ENCODE measurements around the gene DSCAML1. TPM values are rescaled to one million over a fixed set of nuclear protein-coding genes. Genes with fewer than 3 reads are reported as not detected.

Gene DSCAML1
- total RNA-seq, 2 donors from 2014 or later = 0.33 to 1.6 TPM

DNA sequence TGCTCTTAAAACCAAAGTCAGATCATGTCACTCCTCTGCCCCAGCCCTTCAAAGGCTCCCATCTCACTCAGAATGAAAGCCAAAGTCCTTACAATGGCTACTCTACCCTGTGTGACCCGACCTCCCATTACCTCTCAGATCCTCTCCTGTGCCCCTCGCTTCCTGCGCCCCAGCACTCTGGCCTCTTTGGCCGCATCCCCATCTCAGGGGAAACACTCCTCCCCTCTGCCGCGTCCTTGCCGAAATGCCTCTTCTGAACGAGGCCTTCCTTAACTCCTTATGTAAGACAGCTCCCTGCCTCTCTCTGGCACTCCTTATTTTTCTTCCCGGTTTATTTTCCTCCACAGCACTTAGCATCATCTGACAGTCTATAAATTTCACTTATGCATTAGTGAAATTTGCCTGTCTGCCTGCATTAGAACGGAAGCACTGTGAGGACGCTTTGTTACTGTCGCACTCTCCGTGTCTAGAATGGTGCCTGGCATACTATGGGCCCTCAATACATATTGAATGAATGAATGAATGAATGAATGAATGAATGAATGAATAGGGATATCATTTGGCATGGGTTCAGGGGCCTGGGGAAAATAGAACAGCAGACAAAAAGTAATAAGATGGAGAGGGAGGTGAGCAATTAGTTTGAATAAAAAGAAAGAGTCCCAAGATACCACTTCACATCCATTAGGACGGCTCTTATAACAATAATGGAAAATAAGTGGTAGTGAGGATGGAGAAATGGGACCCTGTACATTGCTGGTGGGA is 331.6 kb downstream of the DSCAML1 start:
- no peak for DNase-seq
- no peak for ATAC-seq
- no peak overlapping the region for H3K4me3 ChIP-seq
- intact Hi-C loops (cut with DNase I) = no loop called here
- H3K9me3 ChIP-seq = no peaks in the 10 kb centered on the region
- H3K4me1 ChIP-seq = no peaks in the 10 kb centered on the region
- no peaks in the 10 kb centered on the region for H3K36me3 ChIP-seq (replicated peaks in 1 of 2; ENCODE audit: insufficient read depth in 1 of 2, low read depth in 2 of 2)
- WGBS, 2 donors = 79 to 85% methylated on average over 14 of the region's 14 CpGs
- no peaks in the 10 kb centered on the region for H3K27me3 ChIP-seq
- H3K27ac ChIP-seq = no peak overlapping the region
- TF ChIP-seq, protein P1, sequence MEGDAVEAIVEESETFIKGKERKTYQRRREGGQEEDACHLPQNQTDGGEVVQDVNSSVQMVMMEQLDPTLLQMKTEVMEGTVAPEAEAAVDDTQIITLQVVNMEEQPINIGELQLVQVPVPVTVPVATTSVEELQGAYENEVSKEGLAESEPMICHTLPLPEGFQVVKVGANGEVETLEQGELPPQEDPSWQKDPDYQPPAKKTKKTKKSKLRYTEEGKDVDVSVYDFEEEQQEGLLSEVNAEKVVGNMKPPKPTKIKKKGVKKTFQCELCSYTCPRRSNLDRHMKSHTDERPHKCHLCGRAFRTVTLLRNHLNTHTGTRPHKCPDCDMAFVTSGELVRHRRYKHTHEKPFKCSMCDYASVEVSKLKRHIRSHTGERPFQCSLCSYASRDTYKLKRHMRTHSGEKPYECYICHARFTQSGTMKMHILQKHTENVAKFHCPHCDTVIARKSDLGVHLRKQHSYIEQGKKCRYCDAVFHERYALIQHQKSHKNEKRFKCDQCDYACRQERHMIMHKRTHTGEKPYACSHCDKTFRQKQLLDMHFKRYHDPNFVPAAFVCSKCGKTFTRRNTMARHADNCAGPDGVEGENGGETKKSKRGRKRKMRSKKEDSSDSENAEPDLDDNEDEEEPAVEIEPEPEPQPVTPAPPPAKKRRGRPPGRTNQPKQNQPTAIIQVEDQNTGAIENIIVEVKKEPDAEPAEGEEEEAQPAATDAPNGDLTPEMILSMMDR (IDR thresholded peaks at IDR 0.05) = no peak
- TF ChIP-seq POLR2A (IDR thresholded peaks at IDR 0.05) = no peak

DNA sequence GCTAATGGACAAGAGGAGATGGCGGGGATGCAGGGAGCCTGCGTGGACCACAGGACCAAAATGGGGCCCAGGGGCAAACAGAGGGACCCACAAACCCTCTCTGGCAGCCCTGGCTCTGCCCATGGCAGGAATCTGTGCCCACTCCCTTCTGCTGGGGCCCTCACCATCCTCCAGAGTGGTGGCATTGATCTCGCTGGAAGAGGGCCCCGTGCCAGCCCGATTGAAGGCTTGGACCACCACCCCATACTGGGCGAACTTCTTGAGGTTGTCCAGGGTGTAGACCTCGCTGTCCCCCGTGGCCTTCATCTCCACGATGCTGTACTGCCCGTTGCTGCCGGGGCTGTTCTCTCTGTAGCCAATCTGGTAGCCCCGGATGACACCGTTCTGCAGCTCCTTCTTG is 332.2 kb downstream of the DSCAML1 start:
- Histone ChIP-seq H3K4me1 (no peaks in the 10 kb centered on the region), H3K9me3 (no peaks in the 10 kb centered on the region), H3K27ac (no peak overlapping the region), H3K4me3 (no peak overlapping the region), H3K27me3 (no peaks in the 10 kb centered on the region), H3K36me3 (replicated peaks in 1 of 2; ENCODE audit: insufficient read depth in 1 of 2, low read depth in 2 of 2) (no peaks in the 10 kb centered on the region)
- intact Hi-C loops (cut with DNase I) = no loop called here
- TF ChIP-seq, protein P1 (IDR thresholded peaks at IDR 0.05) = no peak
- TF ChIP-seq POLR2A (IDR thresholded peaks at IDR 0.05) = no peak
- DNase-seq = no peak
- ATAC-seq = no peak
- WGBS, 2 donors = 93 to 98% methylated on average over 6 to 10 of the region's 13 CpGs

DNA sequence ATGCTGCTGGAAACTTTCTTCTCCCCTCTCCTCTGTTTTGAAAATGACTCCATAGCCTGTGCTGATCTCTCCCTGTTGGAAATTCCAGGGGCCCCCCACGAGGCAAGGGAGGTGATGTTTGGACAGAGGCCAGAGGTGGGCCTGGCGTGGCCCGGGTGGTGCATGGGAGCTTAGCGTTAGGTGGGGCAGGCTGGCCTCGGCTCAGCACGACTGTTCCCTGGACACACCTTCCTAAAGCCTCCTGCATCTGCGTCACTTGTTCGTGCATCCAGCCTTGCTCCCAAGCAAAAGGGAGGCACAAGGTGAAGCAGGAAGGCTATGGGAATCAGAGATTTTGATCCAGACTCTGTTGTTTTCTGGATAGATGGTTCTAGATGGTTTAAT is 334.2 kb downstream of the DSCAML1 start:
- ATAC-seq (no peak), DNase-seq (no peak)
- Histone ChIP-seq H3K36me3 (replicated peaks in 1 of 2; ENCODE audit: insufficient read depth in 1 of 2, low read depth in 2 of 2) (no peaks in the 10 kb centered on the region), H3K27ac (no peak overlapping the region), H3K4me3 (no peak overlapping the region), H3K9me3 (no peaks in the 10 kb centered on the region), H3K27me3 (no peaks in the 10 kb centered on the region), H3K4me1 (peaks cover 11% of the 10 kb centered on the region)
- TF ChIP-seq POLR2A (IDR thresholded peaks at IDR 0.05) = no peak
- TF ChIP-seq, protein P1 (IDR thresholded peaks at IDR 0.05) = no peak
- intact Hi-C loops (cut with DNase I) = no loop called here
- WGBS, 2 donors = 62 to 90% methylated on average over 8 of the region's 8 CpGs

DNA sequence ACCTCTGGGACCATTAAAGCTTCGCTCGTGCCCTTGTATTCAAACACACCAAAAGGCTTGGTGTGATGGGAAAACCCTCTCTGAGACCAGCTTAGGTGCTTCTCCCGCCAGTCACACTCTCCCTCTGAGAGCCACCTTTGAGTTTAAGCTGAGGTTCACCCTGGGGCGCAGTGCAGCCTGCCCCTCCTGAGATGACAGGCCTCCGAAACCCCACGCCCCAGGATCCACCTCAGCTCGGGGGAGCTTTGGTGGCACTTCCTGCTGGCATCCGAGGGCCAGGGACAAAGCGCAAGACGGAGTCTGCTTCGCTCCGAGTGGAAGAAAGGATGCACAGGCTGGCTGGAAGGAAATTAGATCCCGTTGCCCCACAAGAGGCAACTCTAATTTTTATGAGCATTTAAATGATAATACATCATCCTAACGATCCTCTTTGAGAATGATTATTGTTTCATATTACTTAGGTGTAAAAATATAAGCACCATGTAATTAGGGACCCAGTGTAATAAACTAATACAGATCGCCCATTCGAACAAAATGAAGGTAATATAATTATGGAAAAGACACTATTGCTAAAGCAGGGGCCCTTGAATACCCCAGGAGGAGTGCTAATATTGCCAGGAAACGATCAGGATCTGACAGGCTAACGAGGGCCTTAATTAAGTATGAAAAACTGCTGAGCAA is 334.7 kb downstream of the DSCAML1 start:
- 75 to 85% methylated on average over 15 to 18 of the region's 18 CpGs for WGBS, 2 donors
- H3K9me3 ChIP-seq = no peaks in the 10 kb centered on the region
- ATAC-seq (no peak), DNase-seq (no peak)
- no peaks in the 10 kb centered on the region for H3K27me3 ChIP-seq
- no peak for TF ChIP-seq POLR2A (IDR thresholded peaks at IDR 0.05)
- TF ChIP-seq, protein P1 (IDR thresholded peaks at IDR 0.05) = no peak
- peaks cover 17% of the 10 kb centered on the region for H3K4me1 ChIP-seq
- H3K36me3 ChIP-seq (replicated peaks in 1 of 2; ENCODE audit: insufficient read depth in 1 of 2, low read depth in 2 of 2) = no peaks in the 10 kb centered on the region
- no peak overlapping the region for H3K4me3 ChIP-seq
- H3K27ac ChIP-seq = no peak overlapping the region
- intact Hi-C loops (cut with DNase I) = no loop called here
